Left ventricle myocardium inferior (tissue), 1 donor: ENCODE results near the gene RHBDD3. TPM values are rescaled to one million over a fixed set of nuclear protein-coding genes. Genes with fewer than 3 reads are reported as not detected.

Source experiments
- DNase-seq: peaks from one replicate; pipeline ENCODE4 v3.0.0-alpha.2; 2020
- H3K27ac ChIP-seq: fragments of 200-600 bp; replicated peaks from 2 replicates; pipeline ENCODE4 v1.8.0; 2021
- H3K27me3 ChIP-seq: fragments of 200-600 bp; 2 replicates; pipeline ENCODE4 v1.8.0; 2021; ENCODE audit warnings: low read depth
- H3K36me3 ChIP-seq: fragments of 200-600 bp; 2 replicates; pipeline ENCODE4 v1.8.0; 2021
- H3K4me1 ChIP-seq: fragments of 200-600 bp; 2 replicates; pipeline ENCODE4 v1.8.0; 2021
- H3K4me3 ChIP-seq: fragments of 200-600 bp; 2 replicates; pipeline ENCODE4 v1.8.0; 2021; ENCODE audit warnings: mild to moderate bottlenecking, moderate library complexity
- H3K9me3 ChIP-seq: fragments of 200-600 bp; replicated peaks from 2 replicates; pipeline ENCODE4 v1.8.0; 2021
- CTCF ChIP-seq: fragments of 200-600 bp; IDR thresholded peaks from 2 replicates; pipeline ENCODE4 v1.8.0; 2021; ENCODE audit warnings: antibody characterized with exemption, mild to moderate bottlenecking, borderline replicate concordance
- intact Hi-C: fragments of 100-400 bp; cut with micrococcal nuclease; formaldehyde crosslinking; loops from one replicate; pipeline ENCODE4 v1.11.0; 2022
- total RNA-seq: library from RNA; stranded (reverse); fragmentation: NEBNext Ultra II Directional; extraction: Animal tissue kit (Norgen Biotek cat#: 25700); gene quantifications from one replicate; pipeline ENCODE4 v1.2.1, GENCODE V29; 2021
- donor health status: DM: no; HTN: yes; CAD: no; lungs with severe emphysema.

The RHBDD3 gene
- total RNA-seq, 1 donor from 2014 or later = 15.0 TPM

GRCh38 chr22:29306835-29307595 is 39.2 kb upstream of the RHBDD3 start:
- H3K27ac ChIP-seq = peak overlapping the region; percentile 97
- peak; percentile 88 for DNase-seq
- intact Hi-C loops = no loop called here
- no peaks in the 10 kb centered on the region for H3K27me3 ChIP-seq
- peaks cover 76% of the 10 kb centered on the region for H3K4me1 ChIP-seq
- TF ChIP-seq CTCF = no peak
- no peaks in the 10 kb centered on the region for H3K36me3 ChIP-seq
- H3K4me3 ChIP-seq = peak overlapping the region; percentile 94
- no peaks in the 10 kb centered on the region for H3K9me3 ChIP-seq

GRCh38 chr22:29306175-29306834 is 38.5 kb upstream of the RHBDD3 start, which contains the start of gene GAS2L1:
GAS2L1 (plus strand) TSS chr22:29306650; CDS start chr22:29308106, 1,456 bp downstream.
- Histone ChIP-seq H3K4me3 (peak within 1 kb of the TSS; percentile 94), H3K4me1 (peaks cover 69% of the 10 kb centered on the region), H3K27me3 (no peaks in the 10 kb centered on the region), H3K36me3 (no peaks in the 10 kb centered on the region), H3K27ac (peak within 1 kb of the TSS; percentile 97), H3K9me3 (no peaks in the 10 kb centered on the region)
- TF ChIP-seq CTCF = peak; percentile 86
- peak; percentile 90 for DNase-seq
- intact Hi-C loops = no loop called here

- H3K9me3 ChIP-seq = no peaks in the 10 kb centered on the region
- intact Hi-C loops = no loop called here
- no peak for TF ChIP-seq CTCF
- DNase-seq = no peak
- H3K36me3 ChIP-seq = peaks cover 4% of the 10 kb centered on the region
- peak overlapping the region; percentile 97 for H3K27ac ChIP-seq
- H3K4me3 ChIP-seq = peak overlapping the region; percentile 94
- H3K27me3 ChIP-seq = no peaks in the 10 kb centered on the region
- peaks cover 64% of the 10 kb centered on the region for H3K4me1 ChIP-seq
Measured at GRCh38 chr22:29305836-29306174, 38.0 kb upstream of the RHBDD3 start.

- Histone ChIP-seq H3K27ac (peak overlapping the region; percentile 48), H3K4me1 (peaks cover 35% of the 10 kb centered on the region), H3K9me3 (no peaks in the 10 kb centered on the region), H3K4me3 (no peak overlapping the region), H3K36me3 (peaks cover 33% of the 10 kb centered on the region), H3K27me3 (no peaks in the 10 kb centered on the region)
- TF ChIP-seq CTCF = no peak
- intact Hi-C loops = no loop called here
- no peak for DNase-seq
Measured at GRCh38 chr22:29302681-29303465, 35.1 kb upstream of the RHBDD3 start.

- no peak for DNase-seq
- Histone ChIP-seq H3K27me3 (no peaks in the 10 kb centered on the region), H3K4me1 (peaks cover 29% of the 10 kb centered on the region), H3K9me3 (no peaks in the 10 kb centered on the region), H3K4me3 (no peak overlapping the region), H3K27ac (peak overlapping the region; percentile 48), H3K36me3 (peaks cover 39% of the 10 kb centered on the region)
- intact Hi-C loops = no loop called here
- no peak for TF ChIP-seq CTCF
Measured at GRCh38 chr22:29302402-29302680, 34.6 kb upstream of the RHBDD3 start.
